ENCODE results near the gene SORL1.

GRCh38 chr11:121499405-121499804 is 47.3 kb downstream of the SORL1 start:
- TF ChIP-seq CTCF (conservative IDR thresholded peaks at IDR 0.05; ENCODE audit: low read length) (no peak), EZH2phosphoT487 (IDR thresholded peaks at IDR 0.05; ENCODE audit: borderline replicate concordance) (no peak)

All from Loucy (cell line).